Body of pancreas (tissue), 4 donors: ENCODE results near the gene SLC12A8. TPM values are rescaled to one million over a fixed set of nuclear protein-coding genes. Genes with fewer than 3 reads are reported as not detected.
A peak's percentile ranks its signal among the peaks of the same experiment; 100 is the strongest.

Experiments used
- ATAC-seq: fragments of 150-250 bp; one replicate; pipeline ENCODE4 v1.9.1; 2016
- DNase-seq, 4 donors: peaks; one replicate each; pipeline ENCODE4 v3.0.0-alpha.2; 2019
- H3K27ac ChIP-seq, 4 donors: fragments of 200-600 bp; sonication (generic); 1 replicate in 3 of 4; 2 replicates in 1 of 4; pipeline versions ENCODE4 v1.5.1 to v1.6.1; 2016 to 2019; ENCODE audit warnings: mild to moderate bottlenecking in 1 of 4, mixed read lengths in 1 of 4, moderate library complexity in 1 of 4
- H3K27me3 ChIP-seq, 2 donors: fragments of 200-600 bp; sonication (generic); one replicate each; pipeline ENCODE4 v1.6.0; 2016; ENCODE audit warnings: mild to moderate bottlenecking in 1 of 2
- H3K36me3 ChIP-seq, 2 donors: fragments of 200-600 bp; sonication (generic); replicated peaks in 1 of 2; 2 replicates each; pipeline ENCODE4 v1.5.1; 2016; ENCODE audit warnings: low read depth in 2 of 2; ENCODE audit not compliant: insufficient read depth in 1 of 2
- H3K4me1 ChIP-seq: fragments of 200-600 bp; sonication (generic); one replicate; pipeline ENCODE4 v1.6.0; 2016
- H3K4me3 ChIP-seq, 2 donors: fragments of 200-600 bp; sonication (generic); 1 replicate in 1 of 2; 2 replicates in 1 of 2; pipeline ENCODE4 v1.5.1; 2016 to 2019
- H3K9me3 ChIP-seq, 3 donors: fragments of 200-600 bp; sonication (generic); 1 replicate in 2 of 3; 2 replicates in 1 of 3; pipeline ENCODE4 v1.5.1; 2016
- CTCF ChIP-seq, 7 experiments: fragments of 450-650 bp in 4 of 7; fragments of 200-600 bp in 3 of 7; sonication (generic) in 3 of 7; IDR thresholded peaks; one replicate each; pipeline ENCODE4 v1.5.1; 2016 to 2019; ENCODE audit warnings: antibody characterized with exemption in 7 of 7
- POLR2A ChIP-seq, 3 donors: fragments of 450-650 bp; IDR thresholded peaks; one replicate each; pipeline ENCODE4 v1.6.1; 2016; ENCODE audit warnings: antibody characterized with exemption in 3 of 3, mild to moderate bottlenecking in 2 of 3
- WGBS, 2 donors: methylation state at CpG; one replicate each; pipeline ENCODE4 v1.1.5; 2017; 5-methylcytosine and 5-hydroxymethylcytosine counted together
- intact Hi-C: fragments of 100-400 bp; cut with DNase I; formaldehyde crosslinking; loops from one replicate; pipeline ENCODE4 v1.15.1; 2023
- total RNA-seq, 2 donors: library from RNA; depleted of rRNA; stranded (reverse); fragments of >200 nt; gene quantifications; one replicate each; pipeline ENCODE4 v1.1.0, GENCODE V29; 2016

Gene SLC12A8
- total RNA-seq, 2 donors from 2014 or later: 10.1 to 30.0 TPM

- no peaks in the 10 kb centered on the region for H3K27me3 ChIP-seq
- peak overlapping the region in 1 of 4 donors; percentile 82 for H3K27ac ChIP-seq
- WGBS, 2 donors: 50 to 57% methylated on average over 4 of the region's 4 CpGs
- H3K9me3 ChIP-seq: no peaks in the 10 kb centered on the region
- no peaks in the 10 kb centered on the region for H3K36me3 ChIP-seq
- ATAC-seq: no peak
- no peak overlapping the region for H3K4me3 ChIP-seq
- H3K4me1 ChIP-seq: peaks cover 33% of the 10 kb centered on the region
- TF ChIP-seq CTCF (IDR thresholded peaks at IDR 0.05) (no peak), POLR2A (IDR thresholded peaks at IDR 0.05) (no peak)
- no peak for DNase-seq
- intact Hi-C loops: no loop called here
Observed at GRCh38 chr3:125213364-125213755, 812 bp upstream of the SLC12A8 start.

DNA sequence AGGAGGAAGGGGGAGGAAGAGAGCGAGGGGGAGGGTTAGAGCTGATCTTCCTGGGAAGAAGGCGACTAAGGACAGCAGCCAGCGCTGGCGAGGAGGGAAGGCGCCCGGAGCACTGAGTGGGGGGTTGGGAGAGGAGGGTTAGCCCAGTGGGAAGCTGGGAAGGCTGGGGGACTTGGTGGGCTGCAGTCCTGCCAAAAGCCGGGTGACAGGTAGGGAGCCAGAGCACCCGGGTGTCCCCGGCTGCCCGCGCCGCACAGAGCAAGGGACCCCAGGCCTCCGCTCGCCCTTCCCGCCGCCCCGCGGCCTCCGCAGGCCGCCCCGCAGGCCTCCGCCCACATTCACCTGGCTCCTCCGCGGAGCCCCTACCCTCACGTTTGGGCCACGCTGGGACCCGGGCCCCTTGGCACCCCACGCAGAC, 448 bp downstream of the SLC12A8 start:
- H3K36me3 ChIP-seq: no peaks in the 10 kb centered on the region
- H3K27ac ChIP-seq: peak overlapping the region; percentile 48 to 82 (median 74)
- no peak for TF ChIP-seq CTCF (IDR thresholded peaks at IDR 0.05)
- TF ChIP-seq POLR2A (IDR thresholded peaks at IDR 0.05): peak in 1 of 3 donors; percentile 22
- no peaks in the 10 kb centered on the region for H3K27me3 ChIP-seq
- intact Hi-C loops: no loop called here
- DNase-seq (peak; percentile 30 to 55 (median 45)), ATAC-seq (peak; percentile 62)
- 4 to 5% methylated on average over 7 to 24 of the region's 28 CpGs for WGBS, 2 donors
- H3K9me3 ChIP-seq: no peaks in the 10 kb centered on the region
- peaks cover 45% of the 10 kb centered on the region for H3K4me1 ChIP-seq
- H3K4me3 ChIP-seq: peak overlapping the region; percentile 55 to 73

GRCh38 chr3:125211523-125212090, 941 bp downstream of the SLC12A8 start:
- peaks cover 50% of the 10 kb centered on the region for H3K4me1 ChIP-seq
- H3K9me3 ChIP-seq: no peaks in the 10 kb centered on the region
- no peak for DNase-seq
- no peak for TF ChIP-seq POLR2A (IDR thresholded peaks at IDR 0.05)
- no peak for TF ChIP-seq CTCF (IDR thresholded peaks at IDR 0.05)
- no peaks in the 10 kb centered on the region for H3K27me3 ChIP-seq
- no peaks in the 10 kb centered on the region for H3K36me3 ChIP-seq
- ATAC-seq: no peak
- H3K27ac ChIP-seq: peak overlapping the region in 3 of 4 donors; percentile 70 to 82 (median 77)
- 21 to 23% methylated on average over 9 to 11 of the region's 11 CpGs for WGBS, 2 donors
- intact Hi-C loops: no loop called here
- peak overlapping the region; percentile 55 to 73 for H3K4me3 ChIP-seq

DNA sequence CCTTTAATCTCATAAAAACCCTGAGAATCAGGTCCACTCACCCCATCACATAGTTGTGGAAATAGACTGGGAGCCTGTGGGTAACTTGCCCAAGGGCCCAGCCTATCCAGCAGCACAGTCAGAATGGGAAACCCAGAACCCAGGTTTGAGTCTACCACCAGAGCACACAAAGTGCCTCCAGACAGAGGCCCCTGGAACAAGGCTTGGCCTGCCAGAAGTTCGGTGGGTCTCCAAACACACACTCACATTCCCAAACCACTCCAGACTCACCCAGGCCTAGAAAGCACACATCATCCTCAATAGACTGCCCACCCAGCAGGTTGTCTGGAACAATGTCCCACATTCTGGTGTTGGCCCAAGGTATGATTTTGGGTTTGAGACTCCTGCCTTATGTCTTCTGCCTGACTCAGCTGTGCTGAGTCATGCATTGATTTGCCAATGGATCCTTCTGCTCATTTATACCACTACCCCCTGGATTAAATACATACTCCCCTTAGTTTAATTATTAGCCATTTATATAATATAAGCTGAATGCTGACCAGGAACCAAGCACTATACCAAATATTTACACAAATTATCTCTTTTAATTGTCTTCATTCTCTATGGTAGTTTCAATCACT, 4.5 kb downstream of the SLC12A8 start:
- WGBS, 2 donors: 94% methylated on average over 1 of the region's 1 CpG; no CpG with 5 or more reads in 1 of the 2 donors

More for the DNA sequence above, 4.5 kb downstream of the SLC12A8 start:
- intact Hi-C loops: loop anchor here (10.0 kb wide), 1 partner anchor 167 kb away; the partner anchor contains the start of gene ZNF148
- TF ChIP-seq POLR2A (IDR thresholded peaks at IDR 0.05) (no peak), CTCF (IDR thresholded peaks at IDR 0.05) (no peak)
- Histone ChIP-seq H3K4me3 (no peak overlapping the region), H3K36me3 (no peaks in the 10 kb centered on the region), H3K9me3 (no peaks in the 10 kb centered on the region), H3K27me3 (no peaks in the 10 kb centered on the region), H3K4me1 (peaks cover 42% of the 10 kb centered on the region), H3K27ac (peak overlapping the region; percentile 32 to 69 (median 49))
- DNase-seq (no peak), ATAC-seq (no peak)
